GM12801 (cell line): ENCODE results near the gene CYBA.

ENCODE experiments used
- TF ChIP-seq, protein P1 (sequence below): IDR thresholded peaks from one replicate; pipeline ENCODE4 v1.5.1; 2011; ENCODE audit warnings: control low read depth; ENCODE audit not compliant: insufficient read length; ENCODE audit errors: extremely low read depth

Gene CYBA

DNA sequence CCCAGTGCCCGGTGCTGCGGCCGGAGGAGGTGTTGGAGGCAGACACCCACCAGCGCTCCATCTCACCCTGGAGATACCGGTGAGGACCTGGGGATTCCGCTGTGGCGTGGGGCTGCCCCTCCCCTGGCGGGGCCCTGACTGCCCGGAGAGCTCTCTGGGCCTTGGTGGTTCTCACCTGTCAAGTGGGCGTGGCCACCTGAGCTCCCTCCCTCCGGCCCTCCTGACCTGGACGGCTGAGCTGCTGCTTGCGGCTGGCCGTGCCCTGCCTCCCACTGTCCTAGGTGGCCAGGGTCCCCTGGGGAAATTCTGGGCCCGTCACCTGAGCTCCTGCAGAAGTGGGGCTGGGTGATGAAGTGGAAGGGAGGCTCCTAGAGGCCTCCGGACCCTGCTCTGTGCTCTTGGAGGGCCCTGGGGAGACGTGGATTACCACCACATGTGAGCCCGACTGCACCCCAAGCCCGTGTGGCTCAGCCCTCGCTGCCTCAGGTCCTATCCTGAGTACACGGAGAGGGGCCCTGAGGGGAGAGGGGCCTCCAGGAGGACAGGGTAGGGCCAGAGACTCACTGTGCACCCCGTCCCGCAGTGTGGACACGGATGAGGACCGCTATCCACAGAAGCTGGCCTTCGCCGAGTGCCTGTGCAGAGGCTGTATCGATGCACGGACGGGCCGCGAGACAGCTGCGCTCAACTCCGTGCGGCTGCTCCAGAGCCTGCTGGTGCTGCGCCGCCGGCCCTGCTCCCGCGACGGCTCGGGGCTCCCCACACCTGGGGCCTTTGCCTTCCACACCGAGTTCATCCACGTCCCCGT, 11.4 kb downstream of the CYBA start:
- TF ChIP-seq, protein P1, sequence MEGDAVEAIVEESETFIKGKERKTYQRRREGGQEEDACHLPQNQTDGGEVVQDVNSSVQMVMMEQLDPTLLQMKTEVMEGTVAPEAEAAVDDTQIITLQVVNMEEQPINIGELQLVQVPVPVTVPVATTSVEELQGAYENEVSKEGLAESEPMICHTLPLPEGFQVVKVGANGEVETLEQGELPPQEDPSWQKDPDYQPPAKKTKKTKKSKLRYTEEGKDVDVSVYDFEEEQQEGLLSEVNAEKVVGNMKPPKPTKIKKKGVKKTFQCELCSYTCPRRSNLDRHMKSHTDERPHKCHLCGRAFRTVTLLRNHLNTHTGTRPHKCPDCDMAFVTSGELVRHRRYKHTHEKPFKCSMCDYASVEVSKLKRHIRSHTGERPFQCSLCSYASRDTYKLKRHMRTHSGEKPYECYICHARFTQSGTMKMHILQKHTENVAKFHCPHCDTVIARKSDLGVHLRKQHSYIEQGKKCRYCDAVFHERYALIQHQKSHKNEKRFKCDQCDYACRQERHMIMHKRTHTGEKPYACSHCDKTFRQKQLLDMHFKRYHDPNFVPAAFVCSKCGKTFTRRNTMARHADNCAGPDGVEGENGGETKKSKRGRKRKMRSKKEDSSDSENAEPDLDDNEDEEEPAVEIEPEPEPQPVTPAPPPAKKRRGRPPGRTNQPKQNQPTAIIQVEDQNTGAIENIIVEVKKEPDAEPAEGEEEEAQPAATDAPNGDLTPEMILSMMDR: no peak

DNA sequence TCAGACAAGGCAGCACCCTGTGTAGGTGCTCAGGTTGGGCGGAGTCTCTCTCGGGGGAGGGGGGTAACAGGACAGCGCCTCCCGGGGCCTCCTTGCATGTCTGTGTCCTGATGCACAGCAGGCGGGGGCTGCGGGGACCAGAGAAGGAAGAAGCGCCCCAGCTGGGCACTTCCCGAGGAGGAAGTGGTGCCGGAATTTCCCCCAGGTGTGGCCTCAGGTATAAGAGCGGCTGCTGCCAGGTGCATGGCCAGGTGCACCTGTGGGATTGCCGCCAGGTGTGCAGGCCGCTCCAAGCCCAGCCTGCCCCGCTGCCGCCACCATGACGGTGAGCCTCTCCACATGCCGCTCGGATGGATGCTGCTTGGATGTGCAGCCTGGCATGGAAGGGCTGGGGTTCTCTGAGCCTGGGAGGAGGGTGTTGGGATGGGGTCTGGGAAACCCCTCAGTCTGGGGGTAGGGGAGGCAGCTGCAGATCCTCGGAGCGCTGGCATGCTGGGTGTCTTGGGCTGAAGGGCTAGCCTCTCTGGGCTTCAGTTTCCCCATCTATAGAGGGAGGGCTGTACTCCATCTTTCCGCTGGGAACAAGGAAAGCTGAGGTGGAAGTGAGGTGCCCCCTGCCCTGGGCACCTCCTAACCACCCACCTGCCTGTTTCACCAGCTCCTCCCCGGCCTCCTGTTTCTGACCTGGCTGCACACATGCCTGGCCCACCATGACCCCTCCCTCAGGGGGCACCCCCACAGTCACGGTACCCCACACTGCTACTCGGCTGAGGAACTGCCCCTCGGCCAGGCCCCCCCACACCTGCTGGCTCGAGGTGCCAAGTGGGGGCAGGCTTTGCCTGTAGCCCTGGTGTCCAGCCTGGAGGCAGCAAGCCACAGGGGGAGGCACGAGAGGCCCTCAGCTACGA, 12.3 kb downstream of the CYBA start, which contains the start of gene IL17C:
IL17C (plus strand) TSS at position 250 of the 908 bp plus-strand sequence; CDS start at position 320, 70 bp downstream.
- TF ChIP-seq, protein P1: no peak

DNA sequence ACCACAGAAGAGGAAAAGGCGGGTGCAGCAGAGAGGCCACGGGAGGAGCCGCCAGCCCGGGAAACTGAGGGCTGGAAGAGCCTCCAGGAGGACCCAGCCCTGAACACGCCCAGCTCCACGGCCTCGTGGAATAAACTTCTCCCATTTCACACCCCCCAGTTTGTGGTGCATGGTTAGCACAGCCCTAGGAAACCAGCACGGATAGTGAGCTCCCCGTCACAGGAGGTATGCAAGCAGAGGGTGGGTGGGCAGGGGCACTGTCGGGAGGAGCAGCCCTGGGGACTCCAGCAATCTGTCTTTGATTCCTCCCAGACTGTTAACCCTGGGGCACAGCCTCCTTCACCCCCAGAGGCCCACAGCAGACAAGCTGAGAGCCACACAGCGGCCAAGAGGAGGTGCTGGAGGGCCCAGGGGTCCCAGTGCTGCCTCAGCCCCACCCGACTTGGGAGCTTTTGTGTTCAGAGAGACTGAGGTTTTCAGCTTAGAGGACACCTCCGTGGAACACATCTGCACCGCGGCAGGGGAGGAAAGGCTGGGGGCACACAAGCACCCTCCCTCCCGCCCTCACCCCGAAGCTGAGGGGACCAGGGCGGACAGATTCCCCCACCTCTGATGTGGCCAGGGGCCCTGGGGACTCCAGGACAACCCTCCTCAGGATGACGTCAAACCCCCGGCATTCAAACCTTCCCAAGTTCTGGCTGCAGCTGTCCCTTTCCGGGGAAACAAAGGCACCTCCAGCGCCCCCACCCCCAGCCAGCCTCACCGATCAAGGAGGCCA, 14.2 kb downstream of the CYBA start:
- TF ChIP-seq, protein P1: no peak

DNA sequence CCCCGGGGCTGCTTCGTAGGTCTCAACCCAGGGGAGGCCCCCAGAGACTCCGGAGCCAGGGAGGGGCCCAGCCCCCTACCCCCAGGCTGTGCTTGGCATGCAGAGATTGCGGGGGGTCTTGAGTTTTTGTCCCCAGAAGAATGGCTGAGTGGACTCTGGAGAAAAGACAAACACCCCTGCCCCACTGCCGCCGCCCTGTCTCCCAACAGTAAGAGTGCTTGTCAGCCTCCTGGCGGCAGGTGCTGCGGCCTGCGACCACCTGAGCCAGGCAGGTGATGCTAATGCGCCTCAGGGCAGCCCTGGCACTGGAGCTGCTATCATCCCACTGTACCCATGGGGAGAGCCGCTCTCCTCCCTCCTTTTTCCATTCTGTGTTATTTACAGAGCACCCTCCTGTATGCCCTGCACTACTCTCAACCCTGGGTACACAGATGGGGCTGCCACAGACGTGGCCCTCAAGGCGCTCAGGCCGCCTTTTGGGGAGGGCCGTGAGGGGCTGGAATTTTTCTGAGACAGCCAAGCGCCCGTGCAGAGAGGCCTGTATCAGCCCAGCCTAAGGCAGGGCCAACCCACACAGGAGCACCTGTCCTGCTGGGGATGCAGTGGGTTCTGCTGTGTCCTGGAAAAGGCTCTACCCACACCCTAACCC, 15.1 kb downstream of the CYBA start:
- TF ChIP-seq, protein P1: no peak

DNA sequence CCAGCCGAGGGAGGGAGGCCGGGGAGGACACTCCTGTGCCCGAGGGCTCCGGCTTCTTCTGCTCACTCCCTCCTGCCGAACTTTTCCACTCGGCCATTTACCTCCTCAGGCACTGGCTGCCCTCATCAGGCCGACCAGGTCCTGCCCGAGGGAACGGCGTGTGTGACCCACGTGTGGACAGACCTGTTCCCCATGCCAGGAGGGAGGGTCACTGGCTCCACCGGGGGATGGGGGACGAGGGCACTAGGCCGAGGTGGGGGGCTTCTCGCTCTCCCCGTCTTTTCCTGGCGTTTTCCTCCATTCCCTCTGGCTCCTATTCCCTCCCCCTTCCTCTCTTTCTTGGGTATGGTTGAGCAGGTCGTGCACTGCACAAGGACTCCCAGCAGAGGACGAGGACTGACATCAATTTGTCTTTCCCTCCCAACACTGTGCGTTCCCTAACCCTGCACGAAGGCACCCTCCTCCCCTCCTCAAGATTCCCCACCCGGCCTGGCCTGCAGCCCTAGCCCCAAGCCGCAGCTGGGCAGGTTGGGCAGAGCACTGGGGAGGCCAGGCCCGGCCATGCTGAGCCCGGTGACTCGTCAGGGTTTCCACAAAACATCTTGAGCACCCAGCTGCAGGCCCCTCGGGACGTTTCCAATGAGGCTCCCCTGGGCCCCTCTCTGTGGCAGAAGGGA, 15.7 kb downstream of the CYBA start:
- TF ChIP-seq, protein P1: no peak

DNA sequence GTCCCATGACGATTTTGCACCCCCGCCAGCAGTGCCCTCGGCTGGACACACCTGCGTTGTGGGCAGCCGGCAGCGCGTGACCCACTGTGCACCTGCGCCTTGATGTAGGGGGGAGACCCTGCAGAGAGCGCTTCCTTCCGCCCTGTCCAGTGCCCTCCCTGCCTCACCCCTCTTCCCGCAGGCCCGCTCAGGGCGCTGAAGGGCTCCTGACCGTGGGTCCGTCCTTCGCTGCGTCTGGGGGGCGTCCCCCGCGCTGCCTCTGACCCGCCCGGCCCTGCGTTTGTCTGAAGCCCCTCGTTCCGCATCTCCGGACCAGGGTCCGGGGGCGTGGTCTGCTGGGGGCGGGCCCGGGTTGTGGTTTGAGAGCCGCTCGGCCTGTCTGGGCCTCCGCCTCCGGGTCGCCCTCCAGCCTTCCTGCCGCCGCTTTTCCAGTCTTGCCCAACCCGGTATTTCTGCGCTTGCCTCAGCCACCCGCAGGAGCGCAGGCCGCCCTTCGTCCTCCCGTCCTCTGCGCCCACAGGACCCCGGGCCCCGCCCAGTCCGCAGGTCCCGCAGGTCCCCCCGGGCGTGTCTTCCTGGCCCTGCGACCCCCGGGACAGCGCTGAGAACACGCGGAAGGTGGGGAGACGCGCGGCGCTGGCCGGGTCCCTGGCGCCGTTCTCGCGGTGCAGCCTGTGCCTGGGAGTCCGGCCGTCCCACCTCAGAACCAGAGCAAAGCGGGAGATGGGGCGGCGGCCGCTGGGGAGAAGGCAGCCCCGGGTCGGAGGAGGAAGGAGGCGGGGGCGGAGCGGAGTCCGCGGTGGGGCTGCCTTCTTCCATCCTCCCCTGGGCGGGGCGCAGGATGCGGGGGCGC, 16.5 kb downstream of the CYBA start:
- TF ChIP-seq, protein P1: no peak
